NK-92 treated with Interleukin-12 subunit alpha and Interleukin-12 subunit beta, amount 100 ng/mL, for 24 hours (cell line): ENCODE data around the gene ACER3.
"Not testable (repeated sequence)": the region's sequence is repeated elsewhere in the genome, so short reads cannot be mapped to it uniquely, and the experiment has no call there.

Experiments used
- DNase-seq: peaks from one replicate; lab custom pipeline; 2025; lab: John Stamatoyannopoulos, UW

Gene ACER3

GRCh38 chr11:76919887-76920746, 59.4 kb downstream of the ACER3 start:
- DNase-seq: peak; percentile 24

- no peak for DNase-seq
These were observed 66.4 kb downstream of the ACER3 start for GRCh38 chr11:76927160-76927559.

DNA sequence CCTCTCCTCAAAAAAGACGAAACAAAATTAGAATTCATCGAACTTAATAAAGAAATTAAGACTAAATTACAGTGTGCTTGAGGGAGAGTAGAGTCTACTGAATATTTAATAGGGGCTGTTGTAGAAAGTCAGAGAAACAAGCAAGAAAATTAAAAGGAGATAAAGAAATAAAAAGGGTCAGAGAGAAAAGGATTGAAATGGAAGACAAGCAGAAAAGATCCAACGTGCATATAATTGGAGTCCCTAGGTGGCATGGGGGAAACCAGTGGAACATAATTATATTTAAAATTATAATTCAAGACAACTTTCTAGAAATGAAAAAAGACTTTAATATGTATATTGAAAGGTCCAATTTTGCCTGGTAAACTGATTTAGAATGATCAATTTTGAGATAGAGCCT, 74.3 kb downstream of the ACER3 start:
- no peak for DNase-seq

- DNase-seq: no peak
These were observed 78.5 kb downstream of the ACER3 start for GRCh38 chr11:76939219-76939631.

DNA sequence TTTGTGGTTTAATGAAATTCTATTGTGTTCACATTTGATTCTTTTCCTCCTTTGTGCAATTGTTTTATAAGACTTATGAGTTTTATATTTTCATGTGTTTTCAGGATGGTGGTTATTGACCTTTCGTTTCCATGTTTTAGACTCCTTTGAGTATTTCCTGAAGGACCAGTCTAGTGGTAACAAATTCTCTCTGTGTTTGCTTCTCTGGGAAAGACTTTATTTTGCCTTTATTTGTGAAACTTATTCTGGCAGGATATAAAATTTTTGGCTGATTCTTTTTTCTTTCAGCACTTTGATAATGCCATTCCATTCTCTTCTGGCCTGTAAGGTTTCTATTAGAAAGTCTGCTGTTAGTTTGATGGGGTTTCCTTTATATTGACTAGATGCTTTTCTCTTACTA, 83.5 kb downstream of the ACER3 start:
- DNase-seq: no peak

DNA sequence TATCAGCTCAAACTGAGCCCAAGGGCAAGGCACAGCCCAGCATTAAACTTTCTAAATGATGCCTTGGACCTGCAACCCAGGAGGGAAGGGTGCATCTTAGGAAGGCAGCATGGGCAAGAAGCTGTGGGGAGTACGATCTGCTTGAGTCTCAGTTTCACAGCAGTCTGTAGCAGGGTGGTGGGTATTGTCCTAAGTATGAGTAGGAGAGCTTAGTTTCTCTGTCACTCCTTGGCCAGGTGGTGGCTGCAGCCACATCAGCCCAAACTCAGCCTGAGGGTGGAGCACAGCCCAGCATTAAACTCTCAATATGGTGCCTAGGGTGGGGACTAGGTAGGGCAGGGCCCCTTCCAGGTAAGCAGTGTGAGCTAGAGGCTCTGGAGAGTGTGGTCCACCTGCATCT, 85.5 kb downstream of the ACER3 start:
- no peak for DNase-seq

DNA sequence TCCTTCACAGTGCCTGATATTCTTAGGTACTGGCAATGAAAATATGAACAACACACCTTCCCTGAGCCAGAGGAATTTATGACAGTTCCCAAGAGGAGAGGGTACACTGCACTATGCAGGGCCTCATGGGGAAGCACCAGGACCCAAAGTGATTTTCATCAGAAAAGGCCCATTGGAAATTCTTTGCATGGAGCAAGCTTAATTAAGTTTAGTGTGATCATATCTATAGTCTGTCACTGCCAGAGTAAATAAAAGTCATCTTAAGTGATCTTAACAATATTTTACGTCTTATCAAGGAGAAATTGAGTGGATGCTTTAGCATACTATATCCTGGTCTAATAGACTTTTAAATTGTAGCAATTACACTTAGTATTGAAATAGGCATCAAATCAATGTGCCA, 86.5 kb downstream of the ACER3 start:
- no peak for DNase-seq

GRCh38 chr11:76947800-76948199, 87.1 kb downstream of the ACER3 start:
- DNase-seq: no peak

GRCh38 chr11:76955459-76956114, 94.9 kb downstream of the ACER3 start:
- no peak for DNase-seq

- DNase-seq: no peak
These were observed 102.1 kb downstream of the ACER3 start for GRCh38 chr11:76962583-76963416.

GRCh38 chr11:76963417-76964168, 102.9 kb downstream of the ACER3 start:
- DNase-seq: not testable (repeated sequence)

DNA sequence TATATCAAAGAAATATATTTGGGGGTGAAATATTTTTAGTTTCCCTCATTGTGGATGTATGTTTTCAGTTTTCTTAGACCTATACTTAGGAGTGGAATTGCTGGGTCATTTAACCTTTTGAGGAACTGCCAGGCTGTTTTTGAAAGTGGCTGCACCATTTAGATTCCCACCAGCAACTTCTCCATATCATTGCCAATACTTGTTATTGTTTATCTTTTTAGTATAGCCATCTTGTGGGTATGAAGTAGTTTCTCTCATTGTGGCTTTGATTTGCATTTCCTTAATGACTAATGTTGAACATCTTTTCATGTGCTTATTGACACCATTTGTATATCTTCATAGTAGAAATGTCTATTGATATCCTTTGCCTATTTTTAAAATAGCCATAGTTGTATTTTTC, 111.3 kb downstream of the ACER3 start:
- DNase-seq: no peak

DNA sequence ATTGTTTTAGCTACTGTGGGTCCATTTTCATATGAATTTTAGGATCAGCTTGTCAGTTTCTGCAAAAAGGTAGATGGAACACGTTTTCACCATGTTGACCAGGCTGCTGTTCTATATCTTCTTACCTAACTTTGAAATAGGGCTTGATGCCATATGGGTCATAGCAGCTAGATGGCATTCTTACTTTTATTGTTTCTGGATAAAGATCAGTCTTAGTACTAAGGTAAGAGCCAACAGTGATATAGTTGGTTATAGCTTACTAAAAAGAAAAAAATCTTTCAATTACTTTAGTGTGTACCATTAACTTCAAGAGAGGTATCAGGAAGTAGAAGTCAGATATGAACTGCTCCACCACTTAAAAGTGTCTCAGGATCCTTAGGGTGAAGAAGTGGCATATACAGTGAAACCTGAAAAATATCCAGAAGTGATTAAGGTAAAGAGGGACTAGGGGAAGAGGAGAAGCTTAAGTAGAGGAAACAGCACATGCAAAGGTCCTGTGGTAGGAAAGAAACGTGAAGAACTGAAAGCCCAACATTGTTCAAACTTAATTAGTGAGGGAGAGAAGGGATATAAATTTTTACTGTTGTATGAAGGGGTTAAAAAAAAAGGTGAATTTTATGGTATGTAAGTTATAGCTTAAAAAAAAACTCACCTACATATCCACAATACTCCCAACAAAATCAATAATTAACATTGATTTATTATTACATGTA, 113.6 kb downstream of the ACER3 start:
- no peak for DNase-seq

DNA sequence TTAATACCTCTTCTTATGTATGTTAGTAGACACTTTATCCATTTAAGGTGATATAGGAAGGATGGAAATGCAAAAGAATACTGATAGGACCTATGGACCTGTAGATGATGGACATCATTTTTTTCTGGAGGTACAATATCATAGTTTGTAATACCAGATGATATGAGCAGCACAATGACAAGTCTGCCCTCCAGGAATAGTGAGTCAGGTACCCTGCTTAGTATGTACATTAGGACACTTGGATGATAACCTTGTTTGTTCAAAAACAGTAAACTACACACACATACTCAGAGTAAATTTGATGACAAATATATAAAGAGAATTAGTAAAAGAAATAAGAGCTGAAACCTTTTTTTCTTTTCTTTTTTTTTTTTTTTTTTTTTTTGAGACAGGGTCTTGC, 114.8 kb downstream of the ACER3 start:
- no peak for DNase-seq

- no peak for DNase-seq
These were observed 117.1 kb downstream of the ACER3 start for GRCh38 chr11:76977791-76978190.

GRCh38 chr11:76978239-76978638, 117.5 kb downstream of the ACER3 start:
- DNase-seq: no peak

DNA sequence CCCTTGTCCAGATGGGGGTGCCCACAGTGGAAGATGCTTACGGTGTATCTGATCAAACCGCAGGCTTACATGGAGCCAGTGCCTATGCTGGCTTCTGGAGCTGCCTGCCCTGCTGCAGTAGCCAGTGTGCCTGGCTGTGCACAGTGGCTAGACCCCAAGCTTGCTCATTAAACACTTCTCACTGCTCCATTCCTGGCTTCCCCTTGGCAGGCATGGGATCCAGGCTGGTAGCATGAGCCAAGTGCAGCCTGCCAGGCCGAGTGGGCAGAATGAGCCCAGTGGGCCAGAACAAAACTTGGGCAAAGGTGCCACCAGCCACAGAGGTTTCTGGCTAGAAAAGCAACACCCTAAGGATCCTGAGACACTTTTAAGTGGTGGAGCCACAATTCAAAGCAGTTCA, 118.1 kb downstream of the ACER3 start:
- DNase-seq: no peak

DNA sequence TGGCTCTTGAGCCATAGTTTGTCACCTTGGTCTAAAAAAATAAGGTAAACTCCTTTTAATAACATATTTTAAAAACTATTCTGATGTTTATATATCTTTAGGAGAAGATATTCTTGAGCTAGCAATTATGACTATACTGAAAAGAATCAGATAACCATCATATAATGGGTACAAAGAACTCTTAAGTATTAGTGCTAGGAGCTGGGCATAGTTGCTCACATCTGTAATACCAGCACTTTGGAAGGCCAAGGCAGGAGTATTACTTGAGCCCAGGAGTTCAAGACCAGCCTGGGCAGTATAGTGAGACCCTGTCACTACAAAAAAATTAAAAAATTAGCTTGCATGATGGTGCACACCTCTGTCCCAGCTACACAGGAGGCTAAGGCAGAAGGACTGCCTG, 119.5 kb downstream of the ACER3 start:
- no peak for DNase-seq

DNA sequence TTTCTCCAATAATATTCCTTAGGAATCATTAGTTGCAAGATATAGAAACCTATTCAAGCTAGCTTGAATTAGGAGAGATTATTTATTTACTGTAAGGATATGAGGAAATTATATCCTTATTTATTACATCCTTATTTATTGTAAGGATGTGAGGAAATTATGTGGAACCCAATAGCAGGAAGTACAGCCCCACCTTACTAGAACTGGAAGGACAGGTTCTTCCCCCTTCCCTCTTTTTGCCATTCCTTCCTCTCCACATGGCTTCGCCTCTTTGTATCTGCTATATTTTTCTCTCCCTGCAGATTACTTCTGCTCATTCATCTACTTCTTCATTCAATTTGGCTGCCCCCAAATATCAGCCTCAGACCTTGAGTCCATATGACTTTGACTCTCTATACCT, 124.0 kb downstream of the ACER3 start:
- no peak for DNase-seq

DNA sequence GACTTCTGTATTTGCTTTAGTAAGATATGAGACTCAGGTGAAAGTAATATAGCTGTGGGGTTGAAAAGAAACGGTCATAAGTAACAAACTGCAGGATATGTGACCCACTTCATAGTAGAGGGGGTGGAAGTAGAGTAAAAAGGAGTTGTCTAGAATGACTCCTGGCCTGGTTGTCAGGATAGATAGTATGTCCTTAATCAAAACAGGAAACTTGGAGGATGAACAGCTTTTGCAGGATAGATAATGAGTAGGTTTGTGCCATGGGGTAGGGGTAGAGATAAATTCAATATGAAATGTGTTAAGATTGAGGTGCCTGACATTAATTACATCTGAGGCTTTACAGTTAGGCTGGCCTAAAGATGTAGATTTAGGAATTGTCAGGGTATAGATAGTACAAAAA, 126.5 kb downstream of the ACER3 start:
- DNase-seq: no peak

DNA sequence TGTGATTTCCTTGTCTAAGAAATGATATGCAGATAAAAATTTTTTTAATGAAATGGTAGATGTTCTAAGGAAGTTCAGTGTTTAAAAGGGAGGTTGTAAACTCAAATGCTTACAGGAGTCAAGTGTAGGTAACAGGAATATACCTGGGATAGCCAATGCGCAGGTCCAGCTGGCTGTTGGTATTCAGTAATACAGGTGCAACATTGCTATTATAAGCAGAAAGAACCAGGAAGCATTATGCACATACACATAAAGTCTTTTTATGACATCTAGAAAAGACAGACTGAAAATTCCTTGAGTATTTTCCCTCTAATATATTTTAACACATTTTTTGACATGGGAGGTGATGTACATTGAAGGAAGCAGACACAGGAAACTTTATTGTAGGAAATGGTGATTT, 129.9 kb downstream of the ACER3 start:
- no peak for DNase-seq
